DMS53 treated with DMSO at 0.1 percent for 48 hours (cell line): ENCODE data around the gene ATG16L1.
"Not testable (repeated sequence)": the region's sequence is repeated elsewhere in the genome, so short reads cannot be mapped to it uniquely, and the experiment has no call there.

ENCODE experiments used
- DNase-seq: peaks from one replicate; lab custom pipeline; 2025; ENCODE audit not compliant: unreplicated experiment; lab: John Stamatoyannopoulos, UW

Gene ATG16L1

DNA sequence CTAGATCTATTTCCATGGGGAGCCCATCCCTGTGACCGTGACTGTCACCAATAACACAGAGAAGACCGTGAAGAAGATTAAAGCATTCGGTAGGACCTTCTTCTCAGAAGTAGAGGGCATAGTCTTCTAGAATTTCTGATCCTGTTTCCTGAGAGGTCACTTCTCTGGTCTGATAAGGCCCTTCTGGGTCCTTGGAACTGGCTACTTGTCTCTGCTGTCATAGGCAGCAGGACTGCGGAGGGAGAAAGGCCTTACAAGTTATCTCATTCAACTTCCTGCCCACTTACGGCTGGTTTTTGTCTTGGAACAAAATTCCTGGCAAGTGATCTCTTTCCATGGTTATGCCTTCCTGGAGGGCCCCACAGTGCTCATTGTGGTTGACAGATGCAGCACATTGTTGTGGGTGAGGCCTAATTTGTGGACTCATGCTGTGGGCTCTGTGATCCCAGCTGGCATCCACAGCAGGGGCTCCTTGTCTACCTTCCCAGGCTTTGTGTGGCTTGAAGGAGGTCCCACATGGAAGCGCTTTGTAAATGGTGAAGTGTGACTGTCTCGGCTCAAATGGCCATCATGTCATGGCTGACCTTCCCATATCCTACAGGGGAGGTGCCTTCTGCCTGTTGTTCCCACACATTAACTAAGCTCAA is 78.1 kb downstream of the ATG16L1 start:
- no peak for DNase-seq

DNA sequence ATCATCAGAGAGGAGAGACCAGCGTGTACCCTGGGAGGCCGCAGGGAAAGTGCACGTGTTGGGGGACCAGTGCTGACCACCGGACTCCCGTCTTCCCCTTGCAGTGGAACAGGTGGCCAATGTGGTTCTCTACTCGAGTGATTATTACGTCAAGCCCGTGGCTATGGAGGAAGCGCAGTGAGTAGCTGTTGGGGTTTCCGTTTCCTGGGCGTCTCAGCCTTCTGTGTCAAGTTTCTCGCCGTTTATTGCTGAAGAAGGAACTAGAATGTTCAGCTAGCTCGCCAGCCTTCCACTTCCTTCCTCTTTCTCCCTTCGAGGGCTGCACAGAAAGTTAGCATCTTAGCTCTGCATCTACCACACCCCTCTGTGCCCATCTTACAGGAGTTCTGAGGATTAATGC is 80.1 kb downstream of the ATG16L1 start:
- no peak for DNase-seq

DNA sequence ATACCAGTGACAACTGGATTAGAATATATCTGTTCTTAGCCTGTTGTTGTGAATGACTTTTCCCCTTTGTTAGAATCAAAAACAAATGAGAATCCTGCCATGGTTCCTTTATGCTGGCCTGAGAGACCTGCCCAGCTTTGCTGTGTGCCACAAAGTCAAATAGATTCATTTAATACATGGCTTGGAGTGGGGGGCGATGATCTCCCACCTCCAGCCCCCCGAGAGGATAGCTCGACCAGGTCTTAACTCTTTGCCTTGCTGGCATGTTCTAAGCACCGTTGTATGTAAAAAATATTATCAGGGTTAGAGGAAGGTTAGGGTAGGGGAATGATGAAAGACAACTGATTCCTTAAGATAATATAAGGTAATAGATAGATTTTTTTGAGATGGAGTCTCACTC is 80.7 kb downstream of the ATG16L1 start:
- no peak for DNase-seq

DNA sequence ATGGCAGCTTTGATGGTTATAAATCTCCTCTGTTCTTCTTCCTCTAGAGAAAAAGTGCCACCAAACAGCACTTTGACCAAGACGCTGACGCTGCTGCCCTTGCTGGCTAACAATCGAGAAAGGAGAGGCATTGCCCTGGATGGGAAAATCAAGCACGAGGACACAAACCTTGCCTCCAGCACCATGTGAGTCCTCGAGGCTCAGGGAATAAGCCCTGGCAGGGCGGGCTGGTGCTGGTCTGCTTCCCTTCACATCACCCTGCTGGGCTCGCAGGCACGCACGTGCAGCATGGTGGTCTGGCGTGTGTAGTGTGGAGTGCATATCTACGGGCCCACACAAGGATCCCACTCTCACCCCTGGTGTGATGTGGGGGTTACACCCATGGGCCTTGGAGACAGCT is 83.4 kb downstream of the ATG16L1 start:
- no peak for DNase-seq

DNA sequence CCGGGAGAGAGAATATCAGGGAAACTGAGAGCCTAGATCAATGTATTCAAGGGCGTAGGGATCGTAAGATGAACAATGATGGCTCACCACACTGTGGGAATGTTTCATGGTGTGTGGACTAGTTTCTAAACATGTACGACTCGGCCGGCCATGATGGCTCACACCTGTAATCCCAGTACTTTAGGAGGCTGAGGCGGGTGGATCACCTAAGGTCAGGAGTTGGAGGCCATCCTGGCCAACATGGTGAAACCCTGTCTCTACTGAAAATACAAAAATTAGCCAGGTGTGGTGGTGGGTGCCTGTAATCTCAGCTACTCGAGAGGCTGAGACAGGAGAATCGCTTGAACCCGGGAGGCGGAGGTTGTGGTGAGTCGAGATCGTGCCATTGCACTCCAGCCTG is 84.6 kb downstream of the ATG16L1 start:
- not testable (repeated sequence) for DNase-seq

DNA sequence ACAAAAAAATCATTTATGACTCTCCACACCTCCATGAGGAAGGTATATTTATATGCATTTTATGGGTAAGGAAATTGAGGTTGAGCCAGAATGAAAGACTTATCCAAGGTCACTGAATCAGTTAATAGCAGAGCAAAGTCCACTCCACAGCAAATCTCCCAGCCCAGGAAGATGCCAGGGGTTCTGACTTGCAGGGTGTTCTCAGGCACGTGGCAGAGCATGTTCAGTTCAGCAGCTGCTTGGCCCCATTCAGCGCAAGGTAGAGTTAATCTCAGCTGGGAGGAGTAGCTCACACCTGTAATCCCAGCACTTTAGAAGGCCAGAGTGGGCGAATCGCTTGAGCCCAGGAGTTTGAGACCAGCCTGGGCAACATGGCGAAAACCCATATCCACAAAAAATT is 85.1 kb downstream of the ATG16L1 start:
- DNase-seq, result no peak

DNA sequence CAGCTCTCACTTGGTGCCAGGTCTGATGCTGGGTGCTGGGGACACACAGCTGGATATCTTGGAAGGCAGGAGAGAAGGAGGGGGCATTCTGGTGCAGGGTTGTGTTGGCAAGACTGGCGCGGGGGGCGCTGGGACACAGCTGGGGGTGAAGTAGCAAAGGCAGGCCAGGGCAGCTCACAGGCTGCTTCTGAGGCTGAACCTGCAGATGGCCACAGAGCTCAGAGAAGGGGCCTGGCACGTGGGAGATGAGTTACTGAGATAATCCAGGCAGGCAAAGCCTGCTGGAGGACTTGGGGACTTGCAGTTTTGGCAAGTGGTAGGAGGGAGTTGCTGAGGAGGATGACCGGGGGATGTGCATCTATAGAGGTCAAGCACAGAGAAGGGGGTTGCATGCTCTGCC is 86.6 kb downstream of the ATG16L1 start:
- no peak for DNase-seq

DNA sequence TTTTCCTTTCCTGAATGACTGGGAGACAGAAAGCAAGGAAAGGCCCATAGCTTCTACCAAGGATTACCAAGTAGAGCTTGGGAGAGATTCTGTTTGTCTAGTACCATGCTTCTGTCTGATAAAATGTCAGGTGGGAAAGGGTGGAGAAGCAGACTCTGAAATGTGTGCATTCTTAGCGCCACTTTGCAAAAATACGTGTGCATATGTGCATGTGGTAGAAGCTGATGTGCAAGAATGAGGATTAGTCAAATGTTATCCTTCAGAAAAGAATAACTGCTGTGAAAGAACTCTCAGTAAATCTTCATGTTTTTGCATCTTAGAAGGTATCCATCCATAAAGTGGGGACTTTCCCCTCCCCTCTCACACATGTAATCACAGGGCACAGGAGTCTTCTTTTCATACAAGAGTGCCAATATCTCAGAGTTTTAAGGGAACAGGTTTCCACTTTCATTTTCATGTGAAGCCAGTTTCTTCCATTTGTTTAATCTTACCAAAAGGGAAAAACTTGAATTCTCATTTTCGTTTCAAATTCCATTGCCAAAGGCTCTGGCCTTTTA is 87.4 kb downstream of the ATG16L1 start:
- DNase-seq, result no peak

DNA sequence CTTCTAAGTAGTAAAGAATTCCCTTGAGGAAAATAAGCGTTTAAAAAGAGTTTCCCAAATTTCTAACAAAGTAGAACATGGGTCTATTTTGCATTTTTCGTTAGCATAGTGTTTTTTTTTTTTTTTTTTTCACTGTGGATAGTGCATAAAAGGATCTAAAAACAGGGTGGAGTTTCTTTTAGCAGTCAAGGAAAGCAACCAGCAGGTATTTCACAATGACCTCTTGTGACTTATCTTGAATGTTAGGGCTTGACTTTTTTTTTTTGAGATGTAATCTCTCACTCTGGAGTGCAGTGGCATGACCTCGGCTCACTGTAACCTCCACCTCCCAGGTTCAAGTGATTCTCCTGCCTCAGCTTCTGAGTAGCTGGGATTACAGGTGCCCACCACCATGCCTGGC is 88.0 kb downstream of the ATG16L1 start:
- DNase-seq, result no peak

DNA sequence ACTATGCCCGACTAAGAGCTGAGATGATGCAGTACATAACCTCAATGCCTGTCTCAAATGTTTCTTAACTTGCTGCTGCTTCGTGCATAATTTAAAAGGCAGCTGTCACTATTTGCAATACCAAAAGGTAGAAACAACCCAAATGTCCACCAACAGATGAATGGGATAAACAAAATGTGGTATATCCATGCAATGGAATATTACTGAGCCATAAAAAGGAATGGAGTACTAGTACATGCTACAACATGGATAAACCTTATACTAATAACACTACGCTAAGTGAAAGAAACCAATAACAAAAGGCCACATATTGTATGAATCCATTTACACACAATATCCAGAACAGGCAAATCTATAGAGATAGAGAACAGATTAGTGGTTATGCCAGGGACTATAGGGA is 89.8 kb downstream of the ATG16L1 start:
- no peak for DNase-seq

DNA sequence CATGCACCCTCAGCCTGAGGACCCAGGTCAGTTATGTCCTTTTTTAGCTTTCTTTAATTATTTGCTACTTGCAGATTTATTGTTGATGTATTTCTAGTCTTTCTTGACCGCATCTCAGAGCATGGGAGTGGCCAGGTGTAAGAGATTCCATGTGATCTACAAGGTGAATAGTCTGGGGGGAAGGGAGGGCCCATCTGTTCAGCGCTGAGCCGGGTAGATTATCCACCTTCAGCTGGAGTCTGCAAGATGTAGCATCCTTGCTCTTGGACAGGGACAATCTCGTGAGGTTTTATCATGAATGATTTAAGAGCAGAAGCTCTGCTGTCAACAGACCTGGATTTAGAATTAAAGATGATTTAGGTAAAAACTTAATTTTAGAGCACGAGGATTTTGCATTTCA is 90.8 kb downstream of the ATG16L1 start:
- DNase-seq, result no peak

DNA sequence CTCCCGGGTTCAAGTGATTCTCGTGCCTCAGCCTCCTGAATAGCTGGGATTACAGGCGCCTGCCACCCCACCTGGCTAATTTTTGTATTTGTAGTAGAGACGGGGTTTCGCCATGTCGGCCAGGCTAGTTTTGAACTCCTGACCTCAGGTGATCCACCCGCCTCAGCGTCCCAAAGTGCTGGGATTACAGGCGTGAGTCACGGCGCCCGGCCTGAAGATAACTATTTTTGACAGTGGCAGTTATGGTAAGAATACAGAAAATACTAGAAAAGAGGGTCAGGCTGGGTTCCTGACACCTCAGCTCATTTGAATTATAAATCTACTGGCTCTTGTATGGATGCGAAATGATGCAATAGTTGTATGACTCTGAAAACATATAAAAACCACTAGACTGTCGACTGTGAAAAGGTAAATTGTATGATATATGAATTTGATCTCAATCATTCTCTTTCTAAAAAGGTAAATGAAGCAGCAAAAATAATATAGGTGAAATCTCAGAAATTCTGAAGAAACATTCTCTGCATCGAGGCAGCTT is 91.8 kb downstream of the ATG16L1 start:
- no peak for DNase-seq
